HG03066 (cell line): Measurements from ENCODE around the gene CIAO3.

ENCODE experiments used
- ATAC-seq: cut with Tn5 transposase; IDR thresholded peaks from one replicate; pipeline ENCODE4 v1.9.1; 2021; ENCODE audit warnings: low read depth; ENCODE audit not compliant: unreplicated experiment

CIAO3 gene

GRCh38 chr16:740764-741505 lies at the start of gene CIAO3:
CIAO3 (minus strand) TSS chr16:740997; CDS start chr16:740985, 12 bp downstream.
- peak; percentile 44 for ATAC-seq

GRCh38 chr16:790086-790485 lies 49.3 kb upstream of the CIAO3 start:
- no peak for ATAC-seq

DNA sequence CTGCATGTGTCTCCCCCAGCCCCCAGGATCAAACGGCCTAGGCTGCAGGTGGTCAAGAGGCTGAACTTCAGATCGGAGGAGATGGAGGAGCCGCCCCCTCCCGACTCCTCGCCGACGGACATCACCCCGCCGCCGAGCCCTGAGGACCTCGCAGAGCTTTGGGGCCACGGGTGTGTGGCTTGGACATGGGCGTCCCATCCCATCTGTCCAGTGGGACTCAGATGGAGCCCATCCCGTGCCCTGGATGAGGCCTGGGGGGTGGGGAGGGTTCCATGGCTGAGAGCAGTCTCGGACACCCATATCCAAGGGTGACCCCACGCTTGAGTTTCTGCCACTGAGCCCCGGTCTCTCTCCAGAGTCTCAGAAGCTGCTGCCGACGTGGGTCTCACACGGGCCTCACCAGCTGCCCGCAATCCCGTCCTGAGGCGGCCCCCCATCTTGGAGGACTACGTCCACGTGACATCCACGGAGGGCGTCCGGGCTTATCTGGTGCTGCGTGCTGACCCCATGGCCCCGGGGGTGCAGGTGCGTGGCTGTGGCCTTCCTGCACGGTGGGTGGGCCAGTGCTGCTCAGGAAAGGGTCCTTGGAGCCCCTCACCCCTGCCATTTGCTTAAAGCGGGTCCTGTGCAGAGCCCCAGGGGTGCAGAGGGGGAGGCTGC lies 48.5 kb upstream of the CIAO3 start:
- ATAC-seq = no peak

GRCh38 chr16:788399-789126 lies 47.8 kb upstream of the CIAO3 start, which contains the start of gene CHTF18:
CHTF18 (plus strand) TSS chr16:788620; CDS start chr16:788685, 65 bp downstream.
- ATAC-seq = peak; percentile 67

GRCh38 chr16:787978-788398 lies 47.2 kb upstream of the CIAO3 start, which contains the start of gene RPUSD1:
RPUSD1 (minus strand) TSS chr16:788381; CDS start chr16:787737, 644 bp downstream.
- peak; percentile 30 for ATAC-seq

DNA sequence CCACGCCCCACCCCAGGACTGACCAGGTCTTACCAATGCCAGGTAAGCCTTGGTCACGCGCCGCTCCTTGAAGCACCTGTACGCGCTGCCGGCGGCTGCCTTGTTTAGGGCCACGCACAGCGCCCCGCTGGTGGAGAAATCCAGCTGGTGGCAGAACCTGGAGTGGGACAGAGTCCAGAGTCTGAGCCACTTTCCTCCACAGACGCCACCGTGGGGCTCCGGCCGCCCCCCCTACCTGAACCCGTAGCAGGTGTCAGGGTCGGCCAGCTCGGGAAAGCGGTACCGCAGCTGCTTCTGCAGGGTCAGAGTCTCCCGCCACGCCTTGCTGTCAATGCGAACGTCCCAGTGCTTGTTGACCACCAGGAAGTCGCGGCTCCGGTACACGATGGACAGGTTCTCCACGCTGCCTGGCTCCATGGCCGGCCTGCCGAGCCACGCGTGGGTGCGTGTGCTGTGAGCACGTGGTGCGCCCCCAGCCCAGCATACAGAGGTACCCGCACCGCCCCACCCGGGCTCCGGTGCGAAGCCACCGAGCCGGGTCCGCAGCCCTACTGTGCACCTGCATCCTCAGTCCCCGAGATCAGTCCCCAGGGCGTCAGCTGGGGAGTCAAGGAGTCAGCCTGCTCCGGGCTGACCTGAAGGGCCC lies 46.6 kb upstream of the CIAO3 start:
- no peak for ATAC-seq

DNA sequence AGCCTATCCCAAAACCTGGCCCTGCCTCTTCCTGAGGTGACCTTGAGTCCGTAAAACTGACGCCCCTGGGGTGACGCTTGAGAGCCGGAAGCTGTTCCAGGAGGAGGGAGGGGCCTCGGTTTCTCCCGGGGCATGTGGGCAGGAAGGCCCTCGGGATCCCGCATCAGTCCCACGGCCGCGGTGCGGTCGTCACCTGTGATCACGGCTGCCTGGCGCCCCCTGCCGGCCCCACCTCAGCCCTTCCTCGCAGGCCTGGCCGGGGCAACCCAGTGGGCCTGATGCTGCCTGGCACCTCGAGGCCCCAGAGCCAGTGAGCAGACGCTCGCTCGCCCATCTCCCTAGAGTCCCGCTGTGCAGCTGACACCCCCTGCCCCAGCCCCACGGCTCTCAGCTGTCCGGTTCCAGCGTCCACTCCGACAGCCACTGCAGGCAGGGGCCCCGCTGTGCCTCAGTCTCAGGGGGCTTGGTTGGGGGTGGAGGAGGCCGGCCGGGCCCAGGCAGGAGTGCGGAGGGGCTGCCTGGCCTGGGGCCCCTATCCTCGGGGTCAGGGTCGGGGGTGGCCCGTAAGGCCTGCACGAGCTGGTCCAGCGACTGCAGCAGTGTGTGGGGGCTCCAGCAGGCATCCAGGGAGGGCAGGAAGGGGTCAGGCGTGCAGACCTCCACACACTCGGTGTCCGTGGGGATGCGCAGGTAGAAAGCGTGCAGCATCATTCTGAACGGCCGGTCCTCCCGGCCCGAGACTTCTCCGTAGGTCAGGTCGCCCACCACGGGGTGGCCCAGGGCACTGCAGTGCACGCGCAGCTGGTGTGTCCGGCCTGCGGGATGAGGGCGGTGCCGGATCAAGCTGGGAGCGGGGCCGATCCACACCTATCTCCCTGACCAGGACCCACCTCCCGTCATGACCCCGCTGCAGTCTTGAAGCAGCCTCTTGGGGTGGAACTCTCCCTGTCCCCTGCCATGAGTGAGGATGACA lies 45.1 kb upstream of the CIAO3 start:
- ATAC-seq = no peak

GRCh38 chr16:784431-784830 lies 43.6 kb upstream of the CIAO3 start:
- no peak for ATAC-seq

DNA sequence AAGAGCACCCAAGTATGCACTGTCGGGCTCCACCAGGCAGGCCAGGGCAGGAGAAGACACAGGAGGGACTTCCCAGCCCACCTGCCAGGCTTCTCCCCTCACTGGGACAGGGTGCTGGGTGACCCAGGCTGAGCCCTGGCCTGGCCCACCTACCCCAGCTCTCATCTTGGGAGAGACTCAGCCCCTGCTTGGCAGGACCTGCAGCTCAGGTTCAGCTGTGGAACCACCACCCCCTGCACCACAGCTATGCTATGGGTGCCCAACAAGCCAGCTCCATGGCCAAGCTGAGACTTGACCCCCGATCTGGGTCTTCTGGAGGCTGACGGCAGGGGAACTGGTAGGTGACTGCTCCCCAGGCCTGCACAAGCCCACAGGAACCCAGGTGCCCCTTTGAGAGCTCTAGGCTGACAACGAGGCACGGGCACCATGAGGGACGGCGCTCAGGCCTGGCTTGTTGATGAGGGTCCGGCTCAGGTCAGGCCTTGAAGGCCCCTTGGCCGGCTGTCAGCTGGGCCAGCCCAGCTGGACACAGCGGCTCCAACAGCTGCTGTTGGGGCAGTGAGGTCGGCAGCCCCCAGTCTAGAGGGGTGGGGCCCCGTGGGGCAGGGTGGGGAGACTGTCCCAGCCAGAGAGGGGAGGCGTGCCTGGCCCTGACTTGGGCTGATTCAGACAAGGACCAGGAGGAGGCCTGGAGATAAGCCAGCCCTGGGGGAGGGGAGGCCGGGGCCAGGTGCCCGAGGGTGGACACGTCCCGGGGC lies 42.8 kb upstream of the CIAO3 start:
- ATAC-seq = no peak

DNA sequence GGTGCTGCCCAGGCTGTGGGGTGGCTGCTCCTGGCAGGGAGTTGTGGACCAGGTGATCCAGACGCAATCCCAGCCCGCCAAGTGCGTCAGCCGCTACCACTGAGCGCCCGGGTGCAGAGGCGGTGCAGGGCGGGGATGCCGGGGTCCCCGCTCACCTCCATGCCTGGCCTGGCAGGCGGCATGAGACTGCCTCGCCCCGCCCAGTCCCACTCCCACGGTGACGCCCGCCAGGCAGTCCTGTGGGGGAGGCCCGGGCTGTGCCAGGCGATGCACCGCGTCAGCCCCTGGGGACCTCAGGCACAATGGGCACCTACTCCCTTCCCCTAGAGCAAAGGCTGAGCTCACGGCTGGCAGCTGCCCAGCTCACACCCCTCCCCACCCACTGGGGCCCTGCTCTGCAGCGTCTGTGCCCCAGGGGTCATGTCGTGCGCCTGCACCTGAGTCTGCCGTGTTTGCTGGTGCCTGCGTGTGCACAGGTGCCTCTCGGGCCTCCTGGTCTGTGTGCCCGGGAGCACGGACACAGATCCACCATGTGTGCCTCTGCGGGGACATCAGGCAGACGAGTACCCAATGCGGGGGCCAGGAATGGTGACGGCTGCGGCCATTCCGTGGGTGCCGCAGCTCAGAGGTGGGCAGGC lies 42.1 kb upstream of the CIAO3 start:
- ATAC-seq = no peak

GRCh38 chr16:782258-782657 lies 41.5 kb upstream of the CIAO3 start:
- no peak for ATAC-seq

GRCh38 chr16:781346-782010 lies 40.7 kb upstream of the CIAO3 start:
- no peak for ATAC-seq

DNA sequence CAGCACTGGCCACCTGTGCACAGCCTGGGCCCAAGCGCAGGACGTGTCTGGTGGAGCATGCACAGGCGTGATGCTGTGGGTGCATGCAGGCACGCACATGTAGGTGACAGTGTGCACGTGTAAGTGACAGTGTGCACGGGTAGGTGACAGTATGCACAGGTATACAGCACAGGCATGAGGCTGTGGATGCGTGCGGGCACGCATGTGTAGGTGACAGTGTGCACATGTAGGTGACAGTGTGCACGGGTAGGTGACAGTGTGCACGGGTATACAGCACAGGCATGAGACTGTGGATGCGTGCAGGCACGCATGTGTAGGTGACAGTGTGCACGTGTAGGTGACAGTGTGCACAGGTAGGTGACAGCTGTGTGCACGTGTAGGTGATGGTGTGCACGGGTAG lies 39.5 kb upstream of the CIAO3 start:
- ATAC-seq = no peak

GRCh38 chr16:779561-779960 lies 38.8 kb upstream of the CIAO3 start:
- ATAC-seq = no peak

DNA sequence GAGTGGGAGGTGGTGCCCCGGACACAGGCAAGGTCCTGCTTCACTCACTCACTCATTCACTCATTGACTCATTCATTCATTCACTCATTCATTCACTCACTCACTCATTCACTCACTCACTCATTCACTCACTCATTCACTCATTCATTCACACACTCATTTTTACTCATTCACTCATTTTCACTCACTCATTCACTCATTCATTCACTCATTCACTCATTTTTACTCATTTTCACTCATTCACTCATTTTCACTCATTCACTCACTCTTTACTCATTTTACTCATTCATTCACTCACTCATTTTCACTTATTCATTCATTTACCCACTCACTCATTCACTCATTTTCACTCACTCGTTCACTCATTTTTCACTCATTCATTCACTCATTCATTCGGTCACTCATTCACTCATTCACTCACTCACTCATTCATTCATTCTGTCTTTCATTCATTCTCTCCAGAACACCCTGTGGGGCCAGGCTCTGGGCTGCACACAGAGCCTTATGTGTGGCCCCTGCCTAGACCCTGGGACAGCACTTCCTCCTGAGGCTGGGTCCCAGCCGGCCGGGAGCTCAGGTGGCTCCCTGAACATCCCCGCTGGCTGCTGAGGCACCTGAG lies 38.2 kb upstream of the CIAO3 start:
- ATAC-seq = no peak

- ATAC-seq = no peak
Observed at GRCh38 chr16:778447-778846, 37.6 kb upstream of the CIAO3 start.

DNA sequence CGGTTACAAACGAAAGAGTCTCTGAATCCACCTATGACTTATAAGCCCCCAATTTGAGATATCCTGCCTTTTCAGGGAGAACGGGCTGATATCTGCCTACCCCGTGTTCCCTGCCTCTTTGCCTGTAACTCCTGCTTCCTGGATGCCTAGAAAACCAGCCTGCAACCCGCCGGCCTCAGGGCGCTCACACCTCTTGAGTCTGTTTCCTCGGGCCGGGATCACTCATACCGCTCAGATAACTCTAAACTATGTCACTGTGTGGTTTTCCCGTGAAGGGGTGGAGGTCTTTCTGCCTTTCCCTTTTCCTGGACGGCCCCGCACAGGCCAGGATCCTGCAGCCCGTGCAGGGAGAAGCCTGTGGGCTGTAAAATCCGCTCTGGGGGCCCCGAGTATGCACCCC lies 37.0 kb upstream of the CIAO3 start:
- no peak for ATAC-seq

- ATAC-seq = no peak
Observed at GRCh38 chr16:776824-777223, 36.0 kb upstream of the CIAO3 start.
